GM23338 (cell line): ENCODE data around the gene SUPV3L1. TPM values are rescaled to one million over a fixed set of nuclear protein-coding genes. Genes with fewer than 3 reads are reported as not detected.

Experiments
- ATAC-seq: fragments of 200-7000 bp; cut with Tn5 transposase; 3 replicates; pipeline ENCODE4 v1.9.1; 2020
- DNase-seq: peaks from one replicate; pipeline ENCODE4 v3.0.0-alpha.2; 2015; ENCODE audit warnings: low spot score
- H2AFZ ChIP-seq: fragments of 200-600 bp; sonication (generic); 2 replicates; pipeline ENCODE4 v1.8.0; 2016; ENCODE audit warnings: antibody characterized with exemption, mild to moderate bottlenecking, moderate library complexity
- H3F3A ChIP-seq: fragments of 200-600 bp; sonication (generic); replicated peaks from 2 replicates; pipeline ENCODE4 v1.8.0; 2017; ENCODE audit warnings: antibody characterized with exemption, mixed run types, low read depth
- H3K27ac ChIP-seq: fragments of 200-600 bp; sonication (generic); 2 replicates; pipeline ENCODE4 v1.6.1; 2016; ENCODE audit warnings: low read depth
- H3K27me3 ChIP-seq: fragments of 200-600 bp; sonication (generic); 2 replicates; pipeline ENCODE4 v1.8.0; 2016; ENCODE audit warnings: mild to moderate bottlenecking, mixed run types, moderate library complexity; ENCODE audit not compliant: insufficient read depth
- H3K36me3 ChIP-seq: fragments of 200-600 bp; sonication (generic); 2 replicates; pipeline ENCODE4 v1.8.0; 2016; ENCODE audit warnings: mild to moderate bottlenecking; ENCODE audit not compliant: insufficient read depth
- H3K4me1 ChIP-seq: fragments of 200-600 bp; sonication (generic); 2 replicates; pipeline ENCODE4 v1.8.0; 2016; ENCODE audit warnings: mild to moderate bottlenecking, moderate library complexity; ENCODE audit not compliant: insufficient read depth
- H3K4me2 ChIP-seq: fragments of 200-600 bp; sonication (generic); 2 replicates; pipeline ENCODE4 v1.7.1; 2017; ENCODE audit warnings: mixed run types
- H3K4me3 ChIP-seq: fragments of 200-600 bp; sonication (generic); 2 replicates; pipeline ENCODE4 v1.6.1; 2016; ENCODE audit warnings: mixed run types
- H3K79me2 ChIP-seq: fragments of 200-600 bp; sonication (generic); replicated peaks from 2 replicates; pipeline ENCODE4 v1.8.0; 2017; ENCODE audit warnings: mild to moderate bottlenecking; ENCODE audit not compliant: insufficient read depth
- H3K9me2 ChIP-seq: fragments of 200-600 bp; sonication (generic); 2 replicates; pipeline ENCODE4 v1.8.0; 2017; ENCODE audit not compliant: insufficient read depth
- H4K20me1 ChIP-seq: fragments of 200-600 bp; sonication (generic); replicated peaks from 2 replicates; pipeline ENCODE4 v1.8.0; 2017; ENCODE audit warnings: mild to moderate bottlenecking; ENCODE audit not compliant: insufficient read depth
- H3K27ac Mint-ChIP-seq: 2 replicates; pipeline ENCODE4 v1.8.0; 2020; ENCODE audit warnings: inconsistent platforms, mild to moderate bottlenecking, moderate library complexity, mixed read lengths
- H3K27me3 Mint-ChIP-seq: 3 replicates; pipeline ENCODE4 v1.8.0; 2022; ENCODE audit warnings: low read depth, mild to moderate bottlenecking, moderate library complexity, mixed read lengths, inconsistent platforms; ENCODE audit not compliant: insufficient read depth, poor library complexity
- H3K36me3 Mint-ChIP-seq: 3 replicates; pipeline ENCODE4 v1.8.0; 2021; ENCODE audit warnings: low read depth, mild to moderate bottlenecking, inconsistent platforms, moderate library complexity, mixed read lengths
- H3K4me1 Mint-ChIP-seq: 3 replicates; pipeline ENCODE4 v1.8.0; 2020; ENCODE audit warnings: mild to moderate bottlenecking, inconsistent platforms, mixed read lengths
- H3K4me3 Mint-ChIP-seq: 3 replicates; pipeline ENCODE4 v1.8.0; 2021; ENCODE audit warnings: moderate library complexity, mild to moderate bottlenecking, inconsistent platforms, mixed read lengths
- H3K9me3 Mint-ChIP-seq: 3 replicates; pipeline ENCODE4 v1.8.0; 2020; ENCODE audit warnings: moderate library complexity, mild to moderate bottlenecking, inconsistent platforms, mixed read lengths
- CREB1 ChIP-seq: fragments of 250-450 bp; sonication (Bioruptor Pico); IDR thresholded peaks from 2 replicates; pipeline ENCODE4 v1.5.0; 2020; ENCODE audit warnings: low read depth, mild to moderate bottlenecking, moderate library complexity
- EZH2 ChIP-seq: fragments of 200-600 bp; sonication (generic); IDR thresholded peaks from one replicate; pipeline ENCODE4 v1.8.0; 2017; ENCODE audit warnings: antibody characterized with exemption, mild to moderate bottlenecking, low read depth; ENCODE audit not compliant: unreplicated experiment
- EZH2phosphoT487 ChIP-seq: fragments of 200-600 bp; sonication (generic); IDR thresholded peaks from one replicate; pipeline ENCODE4 v1.8.1; 2018; ENCODE audit warnings: antibody characterized with exemption; ENCODE audit not compliant: unreplicated experiment
- JUNB ChIP-seq: IDR thresholded peaks from one replicate; pipeline ENCODE4 v1.6.1; 2016; ENCODE audit warnings: antibody characterized with exemption; ENCODE audit not compliant: unreplicated experiment
- NANOG ChIP-seq: IDR thresholded peaks from 2 replicates; pipeline ENCODE4 v1.6.1; 2016; ENCODE audit warnings: antibody characterized with exemption, borderline replicate concordance
- STAT1 ChIP-seq: IDR thresholded peaks from one replicate; pipeline ENCODE4 v1.6.1; 2016; ENCODE audit warnings: antibody characterized with exemption; ENCODE audit not compliant: unreplicated experiment
- ZNF114 ChIP-seq: fragments of 250-450 bp; sonication (Bioruptor Pico); IDR thresholded peaks from 2 replicates; pipeline ENCODE4 v1.5.0; 2020; ENCODE audit warnings: mild to moderate bottlenecking, moderate library complexity
- ZNF331 ChIP-seq: fragments of 250-450 bp; sonication (Bioruptor Pico); IDR thresholded peaks from 2 replicates; pipeline ENCODE4 v1.5.0; 2020; ENCODE audit warnings: low read depth, mild to moderate bottlenecking, moderate library complexity
- polyA plus RNA-seq: library from polyadenylated mRNA; unstranded; fragments of >200 nt; fragmentation: Nextera tagmentation; extraction: Ambion mirVana; gene quantifications from 2 replicates; pipeline ENCODE4 v1.2.1, GENCODE V29; 2016
- total RNA-seq: library from RNA; depleted of rRNA; stranded (reverse); fragments of >200 nt; shearing (Covaris generic); gene quantifications from 2 replicates; pipeline ENCODE4 v1.2.3, GENCODE V29; 2014
- TF ChIP-seq, protein P1 (sequence below): IDR thresholded peaks from 2 replicates; pipeline ENCODE4 v1.6.1; 2016; ENCODE audit warnings: antibody characterized with exemption
- TF ChIP-seq, protein P2 (sequence below): fragments of 250-450 bp; sonication (Bioruptor Pico); IDR thresholded peaks from 2 replicates; pipeline ENCODE4 v1.5.0; 2020; ENCODE audit warnings: mild to moderate bottlenecking, moderate library complexity
- TF ChIP-seq, protein P3 (sequence below), 2 experiments: fragments of 200-600 bp in 1 of 2; sonication (generic) in 1 of 2; conservative IDR thresholded peaks; 2 replicates each; pipeline versions ENCODE4 v1.5.1 to v1.6.1; 2016 to 2017; ENCODE audit warnings: antibody characterized with exemption in 2 of 2, low read depth in 2 of 2, mild to moderate bottlenecking in 2 of 2, moderate library complexity in 1 of 2

Gene SUPV3L1
- total and polyA plus RNA-seq, 2 experiments from 2014 or later = 29.9 to 45.2 TPM

DNA sequence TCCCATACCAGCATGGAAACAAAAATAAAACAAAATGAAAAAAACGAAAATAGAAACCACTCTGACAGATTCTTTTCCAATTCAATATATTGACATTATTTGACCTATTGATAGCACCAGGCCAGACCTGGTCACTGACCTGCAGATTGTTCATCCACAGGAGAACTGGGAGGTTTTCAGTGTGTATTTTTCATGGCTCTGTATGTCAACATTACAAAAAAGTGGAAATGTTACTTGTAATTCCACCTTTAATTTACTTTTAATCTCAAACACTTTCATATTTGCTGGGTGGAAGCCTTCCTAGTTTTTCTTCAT, 43.0 kb downstream of the SUPV3L1 start:
- Mint-ChIP-seq H3K27me3 (no peaks in the 10 kb centered on the region), H3K4me3 (no peak overlapping the region), H3K4me1 (peaks cover 10% of the 10 kb centered on the region), H3K9me3 (no peaks in the 10 kb centered on the region), H3K36me3 (no peaks in the 10 kb centered on the region), H3K27ac (peak overlapping the region; percentile 62; the same call in 1 of the 2 replicates)
- Histone ChIP-seq H4K20me1 (no peaks in the 10 kb centered on the region), H2AFZ (peak overlapping the region; percentile 77), H3K27me3 (no peaks in the 10 kb centered on the region), H3K36me3 (no peaks in the 10 kb centered on the region), H3F3A (no peaks in the 10 kb centered on the region), H3K4me2 (no peak overlapping the region), H3K9me2 (no peaks in the 10 kb centered on the region), H3K4me1 (no peaks in the 10 kb centered on the region), H3K27ac (no peak overlapping the region), H3K79me2 (no peaks in the 10 kb centered on the region), H3K4me3 (no peak overlapping the region)
- no peak for DNase-seq
- TF ChIP-seq JUNB (no peak), NANOG (no peak), ZNF114 (no peak), CREB1 (no peak), EZH2phosphoT487 (no peak), STAT1 (no peak), EZH2 (no peak)
- TF ChIP-seq, protein P1, sequence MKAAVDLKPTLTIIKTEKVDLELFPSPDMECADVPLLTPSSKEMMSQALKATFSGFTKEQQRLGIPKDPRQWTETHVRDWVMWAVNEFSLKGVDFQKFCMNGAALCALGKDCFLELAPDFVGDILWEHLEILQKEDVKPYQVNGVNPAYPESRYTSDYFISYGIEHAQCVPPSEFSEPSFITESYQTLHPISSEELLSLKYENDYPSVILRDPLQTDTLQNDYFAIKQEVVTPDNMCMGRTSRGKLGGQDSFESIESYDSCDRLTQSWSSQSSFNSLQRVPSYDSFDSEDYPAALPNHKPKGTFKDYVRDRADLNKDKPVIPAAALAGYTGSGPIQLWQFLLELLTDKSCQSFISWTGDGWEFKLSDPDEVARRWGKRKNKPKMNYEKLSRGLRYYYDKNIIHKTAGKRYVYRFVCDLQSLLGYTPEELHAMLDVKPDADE = no peak
- no peak for ATAC-seq

- Histone ChIP-seq H3F3A (no peaks in the 10 kb centered on the region), H3K4me2 (no peak overlapping the region), H3K9me2 (no peaks in the 10 kb centered on the region), H3K27me3 (no peaks in the 10 kb centered on the region), H3K79me2 (no peaks in the 10 kb centered on the region), H2AFZ (0 out of 2 replicates have a peak overlapping the region, but pooled peaks have one; percentile 10), H3K27ac (no peak overlapping the region), H3K4me1 (no peaks in the 10 kb centered on the region), H4K20me1 (no peaks in the 10 kb centered on the region), H3K4me3 (no peak overlapping the region), H3K36me3 (no peaks in the 10 kb centered on the region)
- peaks cover 9% of the 10 kb centered on the region for H3K4me1 Mint-ChIP-seq
- H3K27me3 Mint-ChIP-seq = peaks cover 6% of the 10 kb centered on the region
- H3K9me3 Mint-ChIP-seq = no peaks in the 10 kb centered on the region
- H3K36me3 Mint-ChIP-seq = no peaks in the 10 kb centered on the region
- no peak for ATAC-seq
- no peak overlapping the region; the same call in 2 of the 3 replicates for H3K4me3 Mint-ChIP-seq
- DNase-seq = no peak
- no peak overlapping the region for H3K27ac Mint-ChIP-seq
- TF ChIP-seq EZH2 (no peak), EZH2phosphoT487 (no peak), ZNF331 (no peak), CREB1 (no peak), STAT1 (no peak), ZNF114 (no peak), NANOG (no peak), JUNB (no peak)
- TF ChIP-seq, protein P2, sequence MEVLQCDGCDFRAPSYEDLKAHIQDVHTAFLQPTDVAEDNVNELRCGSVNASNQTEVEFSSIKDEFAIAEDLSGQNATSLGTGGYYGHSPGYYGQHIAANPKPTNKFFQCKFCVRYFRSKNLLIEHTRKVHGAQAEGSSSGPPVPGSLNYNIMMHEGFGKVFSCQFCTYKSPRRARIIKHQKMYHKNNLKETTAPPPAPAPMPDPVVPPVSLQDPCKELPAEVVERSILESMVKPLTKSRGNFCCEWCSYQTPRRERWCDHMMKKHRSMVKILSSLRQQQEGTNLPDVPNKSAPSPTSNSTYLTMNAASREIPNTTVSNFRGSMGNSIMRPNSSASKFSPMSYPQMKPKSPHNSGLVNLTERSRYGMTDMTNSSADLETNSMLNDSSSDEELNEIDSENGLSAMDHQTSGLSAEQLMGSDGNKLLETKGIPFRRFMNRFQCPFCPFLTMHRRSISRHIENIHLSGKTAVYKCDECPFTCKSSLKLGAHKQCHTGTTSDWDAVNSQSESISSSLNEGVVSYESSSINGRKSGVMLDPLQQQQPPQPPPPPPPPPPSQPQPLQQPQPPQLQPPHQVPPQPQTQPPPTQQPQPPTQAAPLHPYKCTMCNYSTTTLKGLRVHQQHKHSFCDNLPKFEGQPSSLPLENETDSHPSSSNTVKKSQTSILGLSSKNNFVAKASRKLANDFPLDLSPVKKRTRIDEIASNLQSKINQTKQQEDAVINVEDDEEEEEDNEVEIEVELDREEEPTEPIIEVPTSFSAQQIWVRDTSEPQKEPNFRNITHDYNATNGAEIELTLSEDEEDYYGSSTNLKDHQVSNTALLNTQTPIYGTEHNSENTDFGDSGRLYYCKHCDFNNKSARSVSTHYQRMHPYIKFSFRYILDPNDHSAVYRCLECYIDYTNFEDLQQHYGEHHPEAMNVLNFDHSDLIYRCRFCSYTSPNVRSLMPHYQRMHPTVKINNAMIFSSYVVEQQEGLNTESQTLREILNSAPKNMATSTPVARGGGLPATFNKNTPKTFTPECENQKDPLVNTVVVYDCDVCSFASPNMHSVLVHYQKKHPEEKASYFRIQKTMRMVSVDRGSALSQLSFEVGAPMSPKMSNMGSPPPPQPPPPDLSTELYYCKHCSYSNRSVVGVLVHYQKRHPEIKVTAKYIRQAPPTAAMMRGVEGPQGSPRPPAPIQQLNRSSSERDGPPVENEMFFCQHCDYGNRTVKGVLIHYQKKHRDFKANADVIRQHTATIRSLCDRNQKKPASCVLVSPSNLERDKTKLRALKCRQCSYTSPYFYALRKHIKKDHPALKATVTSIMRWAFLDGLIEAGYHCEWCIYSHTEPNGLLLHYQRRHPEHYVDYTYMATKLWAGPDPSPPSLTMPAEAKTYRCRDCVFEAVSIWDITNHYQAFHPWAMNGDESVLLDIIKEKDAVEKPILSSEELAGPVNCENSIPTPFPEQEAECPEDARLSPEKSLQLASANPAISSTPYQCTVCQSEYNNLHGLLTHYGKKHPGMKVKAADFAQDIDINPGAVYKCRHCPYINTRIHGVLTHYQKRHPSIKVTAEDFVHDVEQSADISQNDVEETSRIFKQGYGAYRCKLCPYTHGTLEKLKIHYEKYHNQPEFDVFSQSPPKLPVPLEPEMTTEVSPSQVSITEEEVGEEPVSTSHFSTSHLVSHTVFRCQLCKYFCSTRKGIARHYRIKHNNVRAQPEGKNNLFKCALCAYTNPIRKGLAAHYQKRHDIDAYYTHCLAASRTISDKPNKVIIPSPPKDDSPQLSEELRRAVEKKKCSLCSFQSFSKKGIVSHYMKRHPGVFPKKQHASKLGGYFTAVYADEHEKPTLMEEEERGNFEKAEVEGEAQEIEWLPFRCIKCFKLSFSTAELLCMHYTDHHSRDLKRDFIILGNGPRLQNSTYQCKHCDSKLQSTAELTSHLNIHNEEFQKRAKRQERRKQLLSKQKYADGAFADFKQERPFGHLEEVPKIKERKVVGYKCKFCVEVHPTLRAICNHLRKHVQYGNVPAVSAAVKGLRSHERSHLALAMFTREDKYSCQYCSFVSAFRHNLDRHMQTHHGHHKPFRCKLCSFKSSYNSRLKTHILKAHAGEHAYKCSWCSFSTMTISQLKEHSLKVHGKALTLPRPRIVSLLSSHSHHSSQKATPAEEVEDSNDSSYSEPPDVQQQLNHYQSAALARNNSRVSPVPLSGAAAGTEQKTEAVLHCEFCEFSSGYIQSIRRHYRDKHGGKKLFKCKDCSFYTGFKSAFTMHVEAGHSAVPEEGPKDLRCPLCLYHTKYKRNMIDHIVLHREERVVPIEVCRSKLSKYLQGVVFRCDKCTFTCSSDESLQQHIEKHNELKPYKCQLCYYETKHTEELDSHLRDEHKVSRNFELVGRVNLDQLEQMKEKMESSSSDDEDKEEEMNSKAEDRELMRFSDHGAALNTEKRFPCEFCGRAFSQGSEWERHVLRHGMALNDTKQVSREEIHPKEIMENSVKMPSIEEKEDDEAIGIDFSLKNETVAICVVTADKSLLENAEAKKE = no peak
- TF ChIP-seq, protein P3, sequence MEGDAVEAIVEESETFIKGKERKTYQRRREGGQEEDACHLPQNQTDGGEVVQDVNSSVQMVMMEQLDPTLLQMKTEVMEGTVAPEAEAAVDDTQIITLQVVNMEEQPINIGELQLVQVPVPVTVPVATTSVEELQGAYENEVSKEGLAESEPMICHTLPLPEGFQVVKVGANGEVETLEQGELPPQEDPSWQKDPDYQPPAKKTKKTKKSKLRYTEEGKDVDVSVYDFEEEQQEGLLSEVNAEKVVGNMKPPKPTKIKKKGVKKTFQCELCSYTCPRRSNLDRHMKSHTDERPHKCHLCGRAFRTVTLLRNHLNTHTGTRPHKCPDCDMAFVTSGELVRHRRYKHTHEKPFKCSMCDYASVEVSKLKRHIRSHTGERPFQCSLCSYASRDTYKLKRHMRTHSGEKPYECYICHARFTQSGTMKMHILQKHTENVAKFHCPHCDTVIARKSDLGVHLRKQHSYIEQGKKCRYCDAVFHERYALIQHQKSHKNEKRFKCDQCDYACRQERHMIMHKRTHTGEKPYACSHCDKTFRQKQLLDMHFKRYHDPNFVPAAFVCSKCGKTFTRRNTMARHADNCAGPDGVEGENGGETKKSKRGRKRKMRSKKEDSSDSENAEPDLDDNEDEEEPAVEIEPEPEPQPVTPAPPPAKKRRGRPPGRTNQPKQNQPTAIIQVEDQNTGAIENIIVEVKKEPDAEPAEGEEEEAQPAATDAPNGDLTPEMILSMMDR (conservative IDR thresholded peaks at IDR 0.05; ENCODE audit: low read depth in 2 of 2) = no peak
Observed at GRCh38 chr10:69224862-69225657, 45.0 kb downstream of the SUPV3L1 start.
